HG02870 (cell line): ENCODE measurements around the gene FAM151A.

Source experiments
- ATAC-seq: cut with Tn5 transposase; IDR thresholded peaks from one replicate; pipeline ENCODE4 v1.9.1; 2021; ENCODE audit warnings: mild to moderate bottlenecking, moderate library complexity; ENCODE audit not compliant: unreplicated experiment

The FAM151A gene

DNA sequence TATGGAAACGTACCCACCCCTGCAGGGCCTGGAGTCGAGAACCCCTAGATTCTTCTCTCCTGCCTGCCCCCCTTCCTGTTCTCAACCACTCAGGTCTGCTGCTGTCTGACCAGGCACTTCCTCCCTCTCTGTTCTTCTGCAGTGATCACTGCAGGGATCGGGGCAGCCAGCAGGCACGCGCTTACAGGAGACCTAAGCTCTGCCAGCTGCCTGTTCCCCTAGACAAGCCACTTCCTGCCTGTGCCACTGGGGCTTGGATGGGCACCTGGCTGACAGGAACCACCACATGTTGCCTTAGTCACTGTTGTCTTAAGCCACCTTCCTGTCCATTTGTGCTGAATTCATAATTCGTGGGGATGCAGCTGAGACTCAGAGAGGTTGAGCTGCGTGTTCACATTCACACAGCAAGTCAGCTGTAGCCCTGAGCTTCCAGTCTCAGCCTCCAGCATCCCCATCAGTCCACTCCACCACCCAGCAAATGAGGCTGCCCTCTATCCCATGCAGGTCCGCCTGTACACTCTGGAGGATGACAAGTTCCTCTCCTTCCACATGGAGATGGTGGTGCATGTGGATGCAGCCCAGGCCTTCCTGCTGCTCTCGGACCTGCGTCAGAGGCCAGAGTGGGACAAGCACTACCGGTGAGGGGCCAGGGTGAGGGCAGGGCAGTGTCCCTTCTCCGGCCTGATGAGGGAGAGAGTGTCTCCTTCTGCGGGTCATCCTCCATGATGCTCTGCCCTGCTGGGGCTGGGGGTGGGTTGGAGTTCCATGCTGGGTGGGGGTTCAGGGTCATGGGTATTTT, 18.6 kb downstream of the FAM151A start:
- no peak for ATAC-seq

DNA sequence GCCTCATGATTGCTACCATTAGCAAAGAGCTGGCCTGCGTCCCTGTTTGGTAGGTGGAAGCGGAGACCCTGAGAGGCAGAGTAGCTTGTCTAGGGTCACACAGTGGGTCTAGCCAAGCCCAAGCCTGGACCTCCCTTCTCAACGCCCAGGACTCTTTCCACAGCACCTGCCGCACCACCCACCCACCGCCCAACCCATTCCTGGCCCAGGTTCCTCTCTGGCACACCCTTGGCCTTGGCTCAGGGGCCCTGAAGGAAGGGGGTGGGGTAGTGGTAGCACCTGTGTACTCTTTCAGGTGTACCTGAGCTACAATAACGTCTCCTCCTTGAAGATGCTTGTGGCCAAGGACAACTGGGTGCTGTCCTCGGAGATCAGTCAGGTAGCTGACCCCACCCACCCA, 19.3 kb downstream of the FAM151A start:
- ATAC-seq, result no peak

DNA sequence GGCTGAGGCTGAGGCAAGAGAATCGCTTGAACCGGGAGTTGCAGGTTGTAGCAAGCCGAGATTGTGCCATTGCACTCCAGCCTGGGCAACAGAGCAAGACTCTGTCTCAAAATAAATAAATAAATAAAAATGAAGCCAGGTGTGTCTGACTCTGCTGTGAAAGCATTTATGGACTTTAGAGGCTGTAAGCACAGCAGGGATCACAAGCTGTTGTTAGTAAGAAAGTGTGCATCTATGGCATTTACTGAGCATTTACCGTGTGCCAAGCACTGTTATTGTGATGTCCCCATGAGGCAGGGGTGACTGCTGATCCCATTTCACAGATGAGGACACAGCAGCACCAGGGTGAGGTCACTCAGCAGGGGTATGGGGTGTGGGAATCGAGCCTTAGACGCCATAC, 20.1 kb downstream of the FAM151A start:
- no peak for ATAC-seq

DNA sequence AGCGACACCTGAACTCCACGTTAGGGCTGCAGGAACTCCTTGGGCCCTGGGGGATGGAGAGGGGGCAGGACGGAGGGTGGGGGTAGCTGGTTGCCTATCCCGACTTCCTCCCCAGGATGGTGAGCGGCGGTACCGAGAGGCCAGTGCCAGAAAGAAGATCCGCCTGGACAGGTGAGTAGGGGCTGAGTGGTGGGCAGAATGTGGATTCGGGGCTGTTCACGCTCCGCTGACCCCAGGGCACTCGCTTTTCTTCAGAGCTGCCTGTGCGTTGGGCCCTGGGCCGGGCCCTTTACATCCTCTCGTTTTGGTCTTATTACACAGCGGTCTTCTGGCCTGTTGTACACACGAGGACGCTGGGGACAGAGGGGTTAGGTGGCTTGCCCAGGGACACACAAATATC, 20.8 kb downstream of the FAM151A start:
- ATAC-seq, result no peak

DNA sequence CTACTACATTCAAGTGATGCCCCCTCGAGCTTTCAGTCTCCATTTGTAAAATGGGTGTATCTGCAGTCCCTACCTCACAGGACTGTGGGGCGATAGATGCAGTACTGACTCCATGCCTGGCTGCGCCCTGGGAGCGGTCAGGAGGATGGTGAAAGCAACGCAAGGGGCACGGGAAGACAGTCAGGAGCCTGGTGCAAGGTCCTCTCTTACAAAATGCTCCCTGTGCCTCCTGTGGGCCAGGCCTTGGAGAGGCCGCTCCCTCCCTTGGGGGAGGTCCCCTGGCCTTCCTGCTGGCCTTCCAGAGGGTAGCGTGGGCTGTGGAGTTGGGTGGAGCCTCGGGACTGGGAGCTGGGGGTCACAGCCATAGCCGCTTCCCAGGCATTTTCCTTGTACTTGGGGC, 21.6 kb downstream of the FAM151A start:
- ATAC-seq, result no peak

DNA sequence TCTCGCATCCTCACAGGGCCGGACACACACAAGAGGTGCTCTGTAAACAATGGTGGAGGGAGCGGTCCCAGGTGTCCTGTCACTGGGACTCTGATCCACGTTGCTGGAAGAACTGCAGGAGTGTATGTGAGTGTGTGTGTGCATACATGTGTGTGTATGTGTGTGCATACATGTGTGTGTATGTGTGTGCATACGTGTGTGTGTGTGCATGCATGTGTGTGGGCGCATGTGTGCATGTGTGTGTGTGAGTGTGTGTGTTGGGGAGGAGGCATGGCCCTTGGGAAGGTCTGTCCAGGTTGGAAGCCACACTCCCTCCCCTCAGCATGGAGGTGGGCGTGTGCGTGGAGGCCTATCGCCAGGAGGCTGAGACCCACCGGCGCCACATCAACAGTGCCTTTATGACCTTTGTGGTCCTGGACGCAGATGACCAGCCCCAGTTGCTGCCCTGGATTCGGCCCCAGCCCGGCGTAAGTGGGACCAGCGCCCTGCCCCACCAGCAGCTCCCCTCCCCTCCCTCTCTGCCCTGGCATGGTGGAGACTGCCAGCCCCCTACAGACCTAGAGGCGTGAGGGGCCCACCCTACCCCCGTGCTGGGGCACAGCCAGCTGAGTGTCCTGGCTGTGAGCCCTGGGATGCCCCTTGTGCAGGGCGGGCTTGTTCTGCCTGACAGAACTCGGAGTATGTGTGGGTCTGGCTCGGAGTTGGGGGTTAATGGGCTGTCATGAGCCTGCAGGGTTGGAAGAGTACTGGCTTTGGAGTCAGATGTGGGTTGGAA, 22.2 kb downstream of the FAM151A start:
- ATAC-seq, result no peak

DNA sequence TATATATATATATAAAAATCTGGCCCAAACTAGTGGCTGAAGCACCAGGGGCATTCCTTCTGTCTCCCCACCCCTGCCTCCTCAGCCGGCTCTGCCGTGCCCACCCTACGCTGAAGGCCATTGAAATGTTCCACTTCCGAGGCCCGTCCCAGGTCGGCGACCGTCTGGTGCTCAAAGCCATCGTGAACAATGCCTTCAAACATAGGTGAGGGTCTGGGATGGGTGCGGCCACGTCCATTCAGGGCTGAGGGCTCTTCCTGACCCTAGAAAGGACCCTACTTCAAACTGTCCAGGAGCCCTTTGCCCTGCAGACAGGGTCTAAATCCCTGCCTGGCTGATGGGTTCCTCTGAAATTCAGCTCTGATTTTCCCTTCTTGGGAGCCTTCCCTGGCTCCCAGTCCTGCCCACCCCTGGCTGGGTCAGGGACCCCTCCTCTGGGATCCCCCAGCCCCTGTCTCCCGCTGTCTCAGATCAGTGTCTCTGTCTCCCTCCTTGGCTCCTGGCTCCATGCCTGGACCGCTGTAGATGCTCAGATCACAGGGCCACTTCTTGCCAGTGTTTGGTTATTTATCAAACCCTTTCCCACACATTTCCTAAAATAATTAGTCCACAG, 24.0 kb downstream of the FAM151A start:
- ATAC-seq, result no peak

DNA sequence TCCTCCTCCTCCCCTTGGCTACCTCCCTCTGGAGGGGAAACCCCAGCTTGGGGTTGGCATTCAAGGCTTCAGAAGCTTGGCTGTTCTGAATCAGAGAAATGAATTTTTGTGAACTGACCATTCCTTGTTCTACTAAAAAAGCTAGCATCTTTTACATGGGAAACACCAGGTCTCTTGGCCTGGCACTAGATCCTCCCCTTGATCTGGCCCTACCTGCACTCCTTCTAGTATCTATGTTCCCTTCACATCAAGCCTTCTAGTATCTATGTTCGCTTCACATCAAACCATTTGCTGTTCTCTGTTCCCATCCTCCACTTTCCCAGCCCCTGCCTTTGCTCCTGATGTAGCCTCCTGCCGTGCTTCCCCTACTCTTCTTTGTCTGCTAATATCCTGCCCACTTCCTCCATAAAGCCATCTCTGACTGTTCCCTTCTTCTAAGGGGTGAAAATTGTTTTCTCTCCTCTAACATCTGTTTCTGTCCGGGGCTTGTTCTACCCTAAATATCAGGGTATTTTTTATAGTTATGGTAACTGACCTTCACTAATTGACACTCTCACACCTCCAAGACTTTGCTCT, 25.8 kb downstream of the FAM151A start:
- ATAC-seq, result no peak

DNA sequence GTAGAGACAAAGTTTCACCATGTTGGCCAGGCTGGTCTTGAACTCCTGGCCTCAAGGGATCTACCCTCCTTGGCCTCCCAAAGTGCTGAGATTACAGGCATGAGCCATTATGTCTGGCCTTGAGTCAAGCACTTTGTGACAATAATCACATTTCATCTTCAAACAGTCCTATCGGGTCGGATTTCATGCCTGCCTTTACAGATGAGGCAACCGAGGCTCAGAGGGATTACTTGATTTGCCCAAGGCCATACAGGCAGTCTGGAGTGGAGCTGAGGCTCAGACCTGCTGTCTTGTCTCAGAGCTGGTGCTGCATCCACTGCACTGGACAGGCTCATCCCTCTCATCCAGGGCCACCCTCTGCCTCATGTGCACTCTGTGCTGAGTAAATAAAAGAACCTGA, 26.6 kb downstream of the FAM151A start:
- no peak for ATAC-seq

DNA sequence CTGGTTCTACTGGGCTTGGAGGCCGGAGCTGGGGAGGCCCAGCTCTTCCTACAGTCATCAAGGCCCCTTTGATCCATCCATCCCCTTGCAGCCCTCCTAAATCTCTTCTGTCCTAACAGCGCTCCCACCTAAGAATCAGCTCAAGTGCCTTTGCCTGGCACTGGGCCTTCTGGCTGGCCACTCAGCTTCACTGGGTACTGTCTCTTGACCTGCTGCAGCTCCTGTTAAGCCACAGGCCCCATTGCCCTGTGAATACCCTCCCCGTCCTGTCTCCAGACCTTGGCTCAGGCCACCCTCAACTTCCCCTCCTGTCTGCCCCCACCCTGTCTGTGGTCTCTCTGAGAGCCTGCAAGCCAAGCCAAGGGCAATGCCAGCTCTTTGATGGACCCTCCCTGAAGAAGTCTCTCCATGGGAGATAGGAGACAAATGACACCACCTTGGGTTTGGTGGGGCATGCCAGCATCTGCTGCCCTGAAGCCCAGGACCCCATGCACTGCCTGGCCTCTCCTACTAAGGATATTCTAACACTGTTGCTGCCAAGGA, 27.3 kb downstream of the FAM151A start:
- no peak for ATAC-seq

DNA sequence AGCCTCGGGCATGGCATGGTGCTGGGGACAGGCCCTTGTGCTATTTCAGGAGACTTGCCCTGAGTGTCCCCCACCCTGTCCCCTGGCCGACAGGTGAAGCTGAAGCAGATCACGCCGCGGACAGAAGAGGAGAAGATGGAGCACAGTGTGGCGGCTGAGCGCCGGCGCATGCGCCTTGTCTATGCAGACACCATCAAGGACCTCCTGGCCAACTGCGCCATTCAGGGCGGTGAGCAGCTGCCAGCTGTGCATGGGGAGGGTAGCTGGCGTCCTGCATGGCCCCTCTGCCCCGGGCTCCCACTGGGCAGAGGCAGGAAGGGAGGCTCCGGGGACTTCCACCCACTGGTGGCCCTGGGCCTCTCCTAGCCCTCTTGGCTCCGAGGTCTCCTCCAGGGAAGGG, 28.9 kb downstream of the FAM151A start:
- no peak for ATAC-seq

DNA sequence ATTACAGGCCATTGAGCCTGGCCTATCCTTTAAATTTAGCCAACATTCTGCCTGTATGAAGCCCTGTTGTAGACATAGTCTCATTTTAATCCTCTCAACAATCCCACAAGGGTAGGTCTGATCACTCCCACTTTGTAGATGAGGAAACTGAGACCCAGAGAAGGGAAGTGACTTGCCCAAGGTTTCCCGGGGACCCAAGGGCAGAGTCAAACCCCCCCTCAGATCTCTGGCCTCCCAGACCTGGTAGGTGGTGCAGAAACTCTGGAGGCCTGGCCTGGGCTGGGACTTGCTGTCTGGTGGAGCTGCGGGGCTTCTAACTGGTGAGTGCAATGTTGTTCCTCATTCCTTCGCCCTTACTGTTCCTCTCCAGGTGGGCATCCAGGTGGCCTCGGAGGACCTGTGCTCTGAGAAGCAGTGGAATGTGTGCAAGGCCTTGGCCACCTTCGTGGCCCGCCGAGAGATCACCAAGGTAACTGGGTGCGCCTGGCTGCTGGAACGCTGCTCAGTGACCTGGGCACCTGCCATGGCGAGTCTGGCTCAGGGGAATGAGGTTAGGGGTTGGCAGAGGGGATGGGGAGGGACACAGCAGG, 29.7 kb downstream of the FAM151A start:
- no peak for ATAC-seq

DNA sequence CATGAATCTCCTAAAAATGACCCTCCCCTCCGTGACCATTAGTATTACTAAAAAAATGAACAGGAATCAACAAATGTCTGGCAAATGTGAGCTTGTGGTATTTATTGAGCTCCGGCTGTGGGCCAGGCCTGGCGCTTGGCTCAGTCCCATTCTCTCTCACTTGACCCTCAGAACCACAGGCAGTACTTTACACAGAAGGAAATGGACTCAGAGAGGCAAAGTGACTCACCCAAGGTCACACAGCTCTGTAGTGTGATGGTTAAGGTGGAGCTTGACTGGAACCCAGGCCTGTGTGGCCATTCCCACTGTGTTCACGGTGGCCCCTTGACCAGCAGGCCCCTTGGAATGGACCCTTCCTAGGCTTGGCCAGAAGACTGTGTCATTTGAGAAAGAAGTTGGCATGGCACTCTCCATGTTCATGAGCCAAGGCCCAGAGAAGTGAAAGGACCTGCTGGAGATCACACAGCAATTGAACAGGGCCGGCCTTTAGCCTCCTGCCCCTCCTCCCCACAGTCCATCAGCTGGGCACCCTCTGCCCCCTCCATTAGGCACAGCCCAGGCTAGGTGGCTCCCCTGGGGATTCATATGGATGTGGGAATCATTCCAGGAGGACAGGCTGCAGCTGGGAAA, 32.1 kb downstream of the FAM151A start:
- no peak for ATAC-seq

DNA sequence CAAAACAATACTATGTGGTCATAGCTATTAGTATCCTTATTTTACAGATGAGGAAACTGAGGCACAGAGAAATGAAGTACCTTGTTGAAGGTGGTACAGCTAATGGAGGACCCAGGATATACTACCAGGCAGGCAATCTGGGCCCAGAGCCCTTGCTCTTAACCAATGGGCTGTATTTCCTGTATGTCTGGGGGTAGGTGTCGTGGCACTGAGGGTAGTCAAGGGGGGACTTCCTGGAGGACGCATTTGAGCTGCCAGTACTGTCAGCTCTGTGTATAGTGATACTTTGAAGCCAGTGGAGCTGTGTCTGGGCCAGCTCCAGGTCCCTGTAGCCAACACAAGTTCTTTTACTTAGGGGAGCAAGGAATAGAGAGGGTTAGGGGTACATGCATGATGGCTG, 34.9 kb downstream of the FAM151A start:
- ATAC-seq, result no peak

DNA sequence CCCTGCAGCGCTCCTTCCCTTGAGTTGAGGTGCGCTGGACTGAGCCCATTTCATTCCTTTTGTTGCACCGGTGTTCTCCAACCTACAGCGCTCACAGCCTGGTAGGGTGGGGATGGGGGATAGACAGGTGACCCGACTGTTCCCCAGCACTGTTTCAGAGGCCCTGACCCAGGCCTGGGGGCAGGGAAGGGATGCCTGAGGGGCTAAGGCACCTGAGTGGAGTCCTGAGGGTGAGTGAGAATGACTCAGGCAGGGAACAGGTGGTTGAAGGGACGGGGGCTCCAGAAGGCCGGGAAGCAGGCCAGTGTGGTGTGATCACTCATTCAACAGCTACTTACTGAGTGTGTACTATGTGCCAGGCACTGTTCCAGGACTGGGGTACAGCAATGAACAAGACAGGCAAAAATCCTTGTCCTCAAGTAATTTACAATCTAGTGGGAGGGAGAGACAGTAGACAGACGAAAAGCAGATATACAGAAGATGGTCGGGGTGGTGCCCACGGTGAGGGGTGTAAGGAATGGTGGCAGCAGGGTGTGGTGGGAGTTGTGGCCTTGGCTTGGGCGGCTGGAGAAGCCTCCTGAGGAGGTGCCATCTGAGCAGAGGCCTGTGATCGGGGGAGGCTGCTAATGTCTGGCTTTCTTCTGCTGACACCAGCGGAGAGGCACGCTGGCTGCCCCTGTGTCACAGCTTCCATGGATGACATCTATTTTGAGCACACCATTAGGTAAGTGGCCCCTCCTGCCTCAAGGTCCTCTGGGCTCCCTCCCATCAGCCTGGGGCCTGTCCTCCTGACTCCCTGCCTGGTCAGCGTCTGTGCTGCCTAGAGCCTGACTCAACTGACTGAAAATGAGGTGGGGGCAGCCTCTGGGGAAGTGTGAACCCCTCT, 37.9 kb downstream of the FAM151A start:
- ATAC-seq, result no peak

DNA sequence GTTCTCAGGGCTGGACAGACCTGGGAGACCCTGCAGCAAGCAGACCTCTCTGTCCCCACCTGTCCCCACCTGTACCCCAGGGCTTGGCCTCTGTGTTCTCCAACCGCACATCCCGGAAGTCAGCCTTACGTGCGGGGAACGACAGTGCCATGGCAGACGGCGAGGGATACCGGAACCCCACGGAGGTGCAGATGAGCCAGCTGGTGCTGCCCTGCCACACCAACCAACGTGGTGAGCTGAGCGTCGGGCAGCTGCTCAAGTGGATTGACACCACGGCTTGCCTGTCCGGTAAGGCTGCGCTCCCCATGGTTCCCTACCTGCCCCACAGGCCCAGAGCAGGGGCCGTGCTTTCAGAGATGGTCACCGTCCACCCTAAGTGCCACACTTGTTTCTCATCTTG, 38.8 kb downstream of the FAM151A start:
- ATAC-seq, result no peak

DNA sequence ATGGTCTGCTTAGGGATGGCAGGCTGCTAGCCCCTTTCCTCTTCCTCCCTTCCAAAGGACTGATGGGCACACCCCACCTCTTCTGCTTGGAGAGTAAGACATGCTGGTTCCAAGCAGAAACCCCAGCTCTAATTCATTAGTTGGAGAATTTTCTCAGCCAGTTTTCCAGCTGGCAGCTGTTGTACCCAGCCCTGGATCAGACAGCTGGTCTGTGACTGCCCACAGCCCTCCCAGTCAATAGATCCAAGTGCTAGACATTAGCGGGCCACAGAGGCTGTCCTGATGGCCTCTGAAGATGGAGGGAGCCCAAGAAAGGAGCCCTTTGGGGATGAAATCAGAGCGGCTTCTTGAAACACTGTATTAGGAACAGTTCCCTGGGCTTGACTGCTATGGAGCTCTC, 39.5 kb downstream of the FAM151A start:
- ATAC-seq, result no peak

DNA sequence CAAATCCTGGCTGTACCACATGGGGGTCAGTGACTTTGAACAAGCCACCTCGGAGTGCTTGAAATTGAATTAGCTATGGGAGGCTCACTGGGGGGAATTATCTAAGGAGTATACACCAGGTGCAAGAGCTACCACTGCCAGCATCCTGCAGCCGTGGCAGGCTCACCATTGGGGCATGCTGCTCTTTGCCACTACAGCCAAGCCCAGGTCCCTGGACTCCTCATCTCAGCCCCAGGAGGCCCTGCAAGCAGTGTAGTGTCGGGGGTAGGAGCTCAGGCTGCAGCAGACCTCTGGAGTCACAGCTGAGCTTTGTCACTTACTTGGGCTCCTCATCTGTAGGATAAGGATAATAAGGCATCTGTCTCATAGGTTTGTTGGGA, 40.0 kb downstream of the FAM151A start:
- ATAC-seq, result no peak

DNA sequence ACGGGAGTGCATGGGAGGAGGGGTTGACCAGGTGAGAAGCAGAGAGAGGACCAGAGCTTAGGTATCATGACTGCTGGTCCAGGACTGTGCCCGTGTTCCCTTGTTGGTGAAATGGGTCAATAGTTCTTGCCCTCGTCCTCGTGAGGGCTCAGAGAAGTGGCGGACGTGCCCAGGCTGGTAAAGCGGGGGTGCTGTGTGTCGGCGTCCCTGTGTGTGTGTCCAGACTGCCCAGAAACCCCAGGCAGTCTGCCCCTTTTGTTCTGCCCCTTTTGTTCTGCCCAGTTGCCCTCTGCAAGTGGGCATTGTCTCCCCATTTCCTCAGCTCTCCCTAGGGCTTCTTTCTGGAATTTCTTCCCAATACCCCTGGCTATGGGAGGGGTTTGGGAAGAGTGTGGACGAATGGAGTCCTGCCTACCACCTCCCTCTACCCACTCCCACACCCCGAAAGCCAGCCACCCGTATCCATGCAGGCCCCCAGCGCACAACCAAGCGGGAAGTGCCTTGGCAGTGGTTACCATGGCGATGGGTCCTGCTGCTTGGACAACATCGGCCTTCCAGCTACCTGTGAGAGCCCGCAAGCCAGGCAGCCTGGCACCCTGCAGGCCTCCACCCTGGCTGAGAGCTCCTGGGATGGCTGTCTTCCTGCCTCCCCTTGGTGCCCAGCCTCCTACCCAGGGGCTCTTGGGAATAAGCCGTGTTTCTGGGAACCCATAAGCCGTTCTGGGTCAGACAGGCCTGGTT, 40.6 kb downstream of the FAM151A start:
- ATAC-seq, result no peak
